ENCODE measurements around the gene HID1.

Gene HID1

GRCh38 chr17:74961657-74962350, 10.8 kb downstream of the HID1 start:
- Histone ChIP-seq H3K36me3 (no peaks in the 10 kb centered on the region), H3K4me3 (no peak overlapping the region), H4K20me1 (no peaks in the 10 kb centered on the region), H3K4me2 (no peak overlapping the region), H3K9ac (no peak overlapping the region), H3K9me3 (no peaks in the 10 kb centered on the region), H3K4me1 (peaks cover under 1% of the 10 kb centered on the region), H3K27me3 (no peaks in the 10 kb centered on the region), H3K27ac (no peak overlapping the region)
- TF ChIP-seq Cebpa-rat (IDR thresholded peaks at IDR 0.05): no peak

DNA sequence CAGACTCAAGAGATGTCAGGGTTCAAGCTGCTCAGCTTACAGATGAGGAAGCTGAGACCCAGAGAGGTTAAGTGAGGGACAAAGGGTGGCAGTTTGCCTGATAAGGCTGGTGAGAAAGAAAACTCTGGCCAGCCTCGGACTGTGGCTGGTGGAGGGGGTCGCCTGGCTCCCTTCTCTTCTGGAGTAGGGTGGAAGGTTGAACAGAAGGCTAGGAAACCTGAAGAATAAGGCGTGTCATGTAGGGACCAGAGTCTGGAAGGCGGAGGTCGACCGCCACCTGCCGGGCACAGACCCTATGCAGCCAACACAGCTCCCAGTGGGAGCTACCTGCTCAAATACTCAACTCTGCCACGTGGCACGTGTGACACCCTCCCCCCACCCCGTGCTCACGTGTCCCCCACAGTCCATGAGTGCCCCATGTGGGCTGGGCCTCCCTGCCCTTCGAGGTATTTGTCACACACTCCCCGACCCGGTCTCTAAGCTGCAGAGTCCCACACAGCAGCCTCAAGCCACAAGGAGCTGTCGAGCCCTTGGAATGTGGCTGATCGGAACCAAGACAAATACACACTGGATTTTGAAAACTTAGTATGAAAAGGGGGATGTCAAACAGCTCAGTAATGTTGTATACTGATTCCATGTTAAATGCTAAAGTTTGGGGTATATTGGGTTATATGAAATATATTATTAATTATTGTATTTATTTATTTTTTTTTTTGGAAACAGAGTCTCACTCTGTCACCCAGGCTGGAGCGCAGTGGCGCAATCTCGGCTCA, 11.8 kb downstream of the HID1 start:
- peaks cover 9% of the 10 kb centered on the region for H3K4me1 ChIP-seq
- no peak overlapping the region for H3K4me2 ChIP-seq
- no peak for TF ChIP-seq Cebpa-rat (IDR thresholded peaks at IDR 0.05)
- H3K9ac ChIP-seq: no peak overlapping the region
- H3K27ac ChIP-seq: no peak overlapping the region
- no peaks in the 10 kb centered on the region for H3K36me3 ChIP-seq
- H3K4me3 ChIP-seq: no peak overlapping the region
- H3K27me3 ChIP-seq: no peaks in the 10 kb centered on the region
- H4K20me1 ChIP-seq: no peaks in the 10 kb centered on the region
- no peaks in the 10 kb centered on the region for H3K9me3 ChIP-seq

- no peaks in the 10 kb centered on the region for H3K36me3 ChIP-seq
- no peak overlapping the region for H3K4me3 ChIP-seq
- no peak overlapping the region for H3K4me2 ChIP-seq
- TF ChIP-seq Cebpa-rat (IDR thresholded peaks at IDR 0.05): no peak
- H3K9me3 ChIP-seq: no peaks in the 10 kb centered on the region
- no peak overlapping the region for H3K27ac ChIP-seq
- H3K9ac ChIP-seq: no peak overlapping the region
- H3K4me1 ChIP-seq: peaks cover 17% of the 10 kb centered on the region
- H3K27me3 ChIP-seq: no peaks in the 10 kb centered on the region
- H4K20me1 ChIP-seq: no peaks in the 10 kb centered on the region
Observed at GRCh38 chr17:74959826-74960515, 12.6 kb downstream of the HID1 start.

DNA sequence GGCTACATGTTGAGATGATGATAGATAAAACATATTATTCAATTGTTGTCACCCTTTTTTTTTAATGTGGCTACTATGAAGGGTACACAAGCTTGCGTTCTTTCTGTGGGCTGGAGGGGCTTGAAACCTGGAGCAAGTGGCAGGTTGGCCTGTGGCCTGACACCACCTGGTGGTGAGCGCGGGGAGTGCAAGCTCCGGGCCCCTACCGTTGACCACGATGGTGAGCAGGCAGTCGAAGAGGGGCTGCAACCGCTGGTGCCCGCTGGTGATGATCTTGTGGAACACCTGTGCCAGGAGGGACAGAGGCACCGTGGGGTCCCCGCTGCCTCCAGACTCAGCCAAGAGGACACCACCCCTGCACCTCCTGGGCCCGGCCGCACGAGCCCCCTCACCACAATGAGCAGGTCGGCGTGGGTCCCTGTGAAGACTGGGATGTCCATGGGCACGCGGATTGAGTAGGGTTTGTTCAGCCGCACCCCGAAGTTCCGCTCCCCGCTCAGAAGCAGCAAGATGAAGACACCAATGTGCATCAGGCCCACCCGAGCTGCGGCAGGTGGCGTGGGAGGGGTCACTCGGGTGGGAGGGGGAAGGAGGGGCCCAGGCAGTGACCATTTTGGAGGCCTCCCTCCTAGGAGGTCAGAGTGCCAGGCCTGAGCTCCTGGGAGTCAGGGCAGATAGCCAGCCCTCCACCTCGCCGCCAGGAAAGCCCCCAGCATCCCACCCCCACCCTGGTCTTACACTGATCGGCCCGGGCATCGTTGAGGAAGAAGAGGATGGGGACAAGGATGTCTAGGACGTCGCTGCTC, 14.4 kb downstream of the HID1 start:
- peaks cover 20% of the 10 kb centered on the region for H3K4me1 ChIP-seq
- H3K27ac ChIP-seq: no peak overlapping the region
- H3K4me3 ChIP-seq: no peak overlapping the region
- no peak overlapping the region for H3K4me2 ChIP-seq
- no peak overlapping the region for H3K9ac ChIP-seq
- H3K9me3 ChIP-seq: no peaks in the 10 kb centered on the region
- no peaks in the 10 kb centered on the region for H4K20me1 ChIP-seq
- no peaks in the 10 kb centered on the region for H3K27me3 ChIP-seq
- no peak for TF ChIP-seq Cebpa-rat (IDR thresholded peaks at IDR 0.05)
- no peaks in the 10 kb centered on the region for H3K36me3 ChIP-seq

GRCh38 chr17:74956093-74956492, 16.5 kb downstream of the HID1 start:
- Histone ChIP-seq H3K9ac (no peak overlapping the region), H3K36me3 (no peaks in the 10 kb centered on the region), H4K20me1 (no peaks in the 10 kb centered on the region), H3K27ac (no peak overlapping the region), H3K4me3 (no peak overlapping the region), H3K4me2 (peak overlapping the region; percentile 26; the same call in 1 of the 2 replicates), H3K9me3 (no peaks in the 10 kb centered on the region), H3K4me1 (peaks cover 20% of the 10 kb centered on the region), H3K27me3 (no peaks in the 10 kb centered on the region)
- no peak for TF ChIP-seq Cebpa-rat (IDR thresholded peaks at IDR 0.05)

- Histone ChIP-seq H3K4me1 (peaks cover 20% of the 10 kb centered on the region), H3K27ac (no peak overlapping the region), H3K4me2 (no peak overlapping the region), H3K9me3 (no peaks in the 10 kb centered on the region), H3K27me3 (no peaks in the 10 kb centered on the region), H3K4me3 (no peak overlapping the region), H3K9ac (no peak overlapping the region), H4K20me1 (no peaks in the 10 kb centered on the region), H3K36me3 (no peaks in the 10 kb centered on the region)
- no peak for TF ChIP-seq Cebpa-rat (IDR thresholded peaks at IDR 0.05)
Observed at GRCh38 chr17:74954665-74955421, 17.7 kb downstream of the HID1 start.

DNA sequence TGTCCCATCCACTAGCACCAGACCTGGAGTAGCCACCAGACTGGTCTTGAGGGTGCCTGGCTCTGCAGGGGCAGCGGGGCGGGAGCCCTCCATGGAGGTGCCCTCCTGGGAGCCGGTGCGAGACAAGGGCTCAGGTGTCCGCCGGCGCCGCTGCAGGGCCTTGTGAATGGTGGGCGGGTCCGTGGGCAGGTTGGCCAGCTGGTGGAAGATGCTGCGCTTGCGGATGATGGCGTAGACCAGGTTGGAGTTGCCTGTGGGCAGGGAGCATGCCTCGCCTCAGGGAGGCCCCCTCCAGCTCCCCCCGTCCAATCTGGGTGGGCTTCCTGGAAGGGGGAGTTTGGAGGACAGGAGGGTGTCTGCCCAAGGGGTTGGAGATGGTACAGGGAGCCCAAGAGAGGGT, 18.4 kb downstream of the HID1 start:
- no peak for TF ChIP-seq Cebpa-rat (IDR thresholded peaks at IDR 0.05)
- Histone ChIP-seq H3K27ac (no peak overlapping the region), H3K4me3 (no peak overlapping the region), H3K9ac (no peak overlapping the region), H3K27me3 (no peaks in the 10 kb centered on the region), H4K20me1 (no peaks in the 10 kb centered on the region), H3K4me1 (peaks cover 20% of the 10 kb centered on the region), H3K9me3 (no peaks in the 10 kb centered on the region), H3K4me2 (no peak overlapping the region), H3K36me3 (no peaks in the 10 kb centered on the region)

DNA sequence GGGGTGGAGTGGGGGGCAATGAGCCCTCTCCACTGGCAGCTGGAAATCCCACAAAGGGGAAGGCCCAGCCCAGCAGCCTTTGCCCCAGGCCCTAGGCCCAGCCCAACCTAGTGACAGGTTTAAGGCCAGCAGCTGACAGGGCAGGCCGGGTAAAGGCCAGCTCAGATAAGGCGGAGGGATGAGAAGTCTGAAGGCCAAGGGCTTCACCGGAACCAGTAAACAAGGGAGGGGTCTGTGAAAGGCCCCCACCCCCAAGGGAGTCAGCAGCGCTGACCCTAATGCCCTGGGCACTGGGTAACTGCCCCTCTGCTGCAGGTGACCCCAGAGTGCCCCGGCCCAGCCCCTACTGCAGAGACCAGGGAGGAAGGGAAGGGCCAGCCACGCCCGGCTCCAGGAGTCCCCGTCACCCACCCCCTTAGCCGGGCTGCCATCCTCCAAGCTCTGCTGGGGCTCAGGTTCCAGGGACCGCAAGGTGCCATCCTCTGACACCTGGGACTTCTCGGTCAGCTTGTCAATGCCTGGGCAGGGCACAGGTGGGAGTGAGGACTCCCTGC, 19.3 kb downstream of the HID1 start:
- no peaks in the 10 kb centered on the region for H3K27me3 ChIP-seq

More for the DNA sequence above, 19.3 kb downstream of the HID1 start:
- H4K20me1 ChIP-seq: no peaks in the 10 kb centered on the region
- H3K4me1 ChIP-seq: peaks cover 20% of the 10 kb centered on the region
- no peak overlapping the region for H3K27ac ChIP-seq
- TF ChIP-seq Cebpa-rat (IDR thresholded peaks at IDR 0.05): no peak
- H3K4me3 ChIP-seq: no peak overlapping the region
- H3K4me2 ChIP-seq: no peak overlapping the region
- H3K9ac ChIP-seq: no peak overlapping the region
- no peaks in the 10 kb centered on the region for H3K9me3 ChIP-seq
- H3K36me3 ChIP-seq: no peaks in the 10 kb centered on the region
